Natural killer cell (primary cell): ENCODE results near the gene HSPB6. TPM values are rescaled to one million over a fixed set of nuclear protein-coding genes. Genes with fewer than 3 reads are reported as not detected.
A peak's percentile ranks its signal among the peaks of the same experiment; 100 is the strongest.

Source experiments
- ATAC-seq, 3 donors: fragments of 150-1000 bp in 2 of 3; fragments of 200-7000 bp in 1 of 3; cut with Tn5 transposase; 1 replicate in 1 of 3; 2 replicates in 2 of 3; pipeline ENCODE4 v1.10.0; 2021; ENCODE audit warnings: mild to moderate bottlenecking in 2 of 3, moderate library complexity in 2 of 3
- DNase-seq, 2 donors: peaks; one replicate each; pipeline versions ENCODE4 v3.0.0 to v3.0.0-alpha.2; 2013 to 2021; ENCODE audit warnings: mixed read lengths in 1 of 2
- H3K27ac ChIP-seq: one replicate; pipeline ENCODE4 v1.5.1; 2013; ENCODE audit warnings: mild to moderate bottlenecking, low read length
- H3K27me3 ChIP-seq: one replicate; pipeline ENCODE4 v1.6.1; 2013; ENCODE audit warnings: low read length; ENCODE audit not compliant: control insufficient read depth, insufficient read depth
- H3K36me3 ChIP-seq: one replicate; pipeline ENCODE4 v1.6.1; 2013; ENCODE audit warnings: low read length; ENCODE audit not compliant: control insufficient read depth, insufficient read depth
- H3K4me1 ChIP-seq: one replicate; pipeline ENCODE4 v1.6.1; 2013; ENCODE audit warnings: low read length; ENCODE audit not compliant: control insufficient read depth, insufficient read depth
- H3K4me3 ChIP-seq: one replicate; pipeline ENCODE4 v1.5.1; 2013; ENCODE audit warnings: low read length
- H3K9me3 ChIP-seq: one replicate; pipeline ENCODE4 v1.6.1; 2013; ENCODE audit warnings: low read length; ENCODE audit not compliant: control insufficient read depth, insufficient read depth
- H3K27ac Mint-ChIP-seq, 2 donors: one replicate each; pipeline ENCODE4 v1.8.0; 2022; ENCODE audit warnings: mild to moderate bottlenecking in 2 of 2, mixed read lengths in 2 of 2, moderate library complexity in 1 of 2
- H3K27me3 Mint-ChIP-seq, 2 donors: one replicate each; pipeline ENCODE4 v1.8.0; 2022; ENCODE audit warnings: low read depth in 2 of 2, mixed read lengths in 2 of 2
- H3K36me3 Mint-ChIP-seq: one replicate; pipeline ENCODE4 v1.8.0; 2022; ENCODE audit warnings: mixed read lengths
- H3K4me1 Mint-ChIP-seq, 2 donors: one replicate each; pipeline ENCODE4 v1.8.0; 2022; ENCODE audit warnings: mixed read lengths in 2 of 2
- H3K4me3 Mint-ChIP-seq: one replicate; pipeline ENCODE4 v1.8.0; 2022; ENCODE audit warnings: mild to moderate bottlenecking, moderate library complexity, mixed read lengths
- H3K9me3 Mint-ChIP-seq, 2 donors: one replicate each; pipeline ENCODE4 v1.8.0; 2022; ENCODE audit warnings: mixed read lengths in 2 of 2
- CTCF ChIP-seq: fragments of 200-600 bp; IDR thresholded peaks from one replicate; pipeline ENCODE4 v1.8.0; 2022; ENCODE audit warnings: antibody characterized with exemption
- WGBS: methylation state at CpG from one replicate; pipeline ENCODE4 v1.1.7; 2013; ENCODE audit warnings: missing lambda C conversion rate; ENCODE audit not compliant: insufficient coverage; 5-methylcytosine and 5-hydroxymethylcytosine counted together
- intact Hi-C: fragments of 100-400 bp; cut with micrococcal nuclease; formaldehyde crosslinking; loops from one replicate; pipeline ENCODE4 v1.14.2; 2022
- total RNA-seq, 4 donors: library from RNA; stranded (reverse); fragments of 120-200 nt in 1 of 4; gene quantifications; one replicate each; pipeline versions ENCODE4 v1.2.3 to v1.2.4, GENCODE V29; 2013 to 2022

The HSPB6 gene
- total RNA-seq, 3 donors from 2014 or later (not counting 1 experiment from before 2014, with no cell fraction given) = not detected

- intact Hi-C loops = no loop called here
- Histone ChIP-seq H3K4me3 (peak overlapping the region; percentile 9), H3K27ac (peak overlapping the region; percentile 18), H3K4me1 (peaks cover 42% of the 10 kb centered on the region), H3K27me3 (no peaks in the 10 kb centered on the region), H3K9me3 (no peaks in the 10 kb centered on the region), H3K36me3 (no peaks in the 10 kb centered on the region)
- no peak overlapping the region for H3K4me3 Mint-ChIP-seq
- WGBS = 58% methylated on average over 1 of the region's 2 CpGs
- no peak for TF ChIP-seq CTCF
- no peaks in the 10 kb centered on the region for H3K27me3 Mint-ChIP-seq
- H3K36me3 Mint-ChIP-seq = no peaks in the 10 kb centered on the region
- DNase-seq (peak in 1 of 2 donors; percentile 51), ATAC-seq (no peak)
- no peaks in the 10 kb centered on the region for H3K9me3 Mint-ChIP-seq
- no peak overlapping the region for H3K27ac Mint-ChIP-seq
- H3K4me1 Mint-ChIP-seq = peaks cover 10 to 28% of the 10 kb centered on the region in 2 donors
Measured at GRCh38 chr19:35713506-35713850, 43.4 kb downstream of the HSPB6 start.

- ATAC-seq (no peak), DNase-seq (peak in 1 of 2 donors; percentile 78)
- intact Hi-C loops = no loop called here
- Mint-ChIP-seq H3K4me1 (peaks cover 10 to 26% of the 10 kb centered on the region in 2 donors), H3K27me3 (no peaks in the 10 kb centered on the region), H3K4me3 (peak overlapping the region; percentile 50), H3K36me3 (no peaks in the 10 kb centered on the region), H3K27ac (peak overlapping the region in 1 of 2 donors; percentile 66), H3K9me3 (no peaks in the 10 kb centered on the region)
- H3K27me3 ChIP-seq = no peaks in the 10 kb centered on the region
- no peak overlapping the region for H3K4me3 ChIP-seq
- no peaks in the 10 kb centered on the region for H3K9me3 ChIP-seq
- H3K27ac ChIP-seq = peak overlapping the region; percentile 64
- no peaks in the 10 kb centered on the region for H3K36me3 ChIP-seq
- peaks cover 41% of the 10 kb centered on the region for H3K4me1 ChIP-seq
- WGBS = 61% methylated on average over 11 of the region's 11 CpGs
- TF ChIP-seq CTCF = no peak
Measured at GRCh38 chr19:35712567-35713505, 44.0 kb downstream of the HSPB6 start.

GRCh38 chr19:35710784-35711723 is 45.8 kb downstream of the HSPB6 start:
- Mint-ChIP-seq H3K4me3 (no peak overlapping the region), H3K27me3 (no peaks in the 10 kb centered on the region), H3K36me3 (no peaks in the 10 kb centered on the region), H3K4me1 (peaks cover 1 to 12% of the 10 kb centered on the region in 2 donors), H3K27ac (no peak overlapping the region), H3K9me3 (no peaks in the 10 kb centered on the region)
- Histone ChIP-seq H3K27ac (peak overlapping the region; percentile 65), H3K4me3 (no peak overlapping the region), H3K4me1 (peaks cover 29% of the 10 kb centered on the region), H3K36me3 (no peaks in the 10 kb centered on the region), H3K27me3 (no peaks in the 10 kb centered on the region), H3K9me3 (no peaks in the 10 kb centered on the region)
- intact Hi-C loops = no loop called here
- peak in 1 of 2 donors; percentile 55 for DNase-seq
- WGBS = 64% methylated on average over 13 of the region's 13 CpGs
- TF ChIP-seq CTCF = no peak
- ATAC-seq = no peak
